HG02943 (cell line): ENCODE data around the gene CCND3.

Experiments used
- ATAC-seq: cut with Tn5 transposase; IDR thresholded peaks from one replicate; pipeline ENCODE4 v1.9.1; 2021; ENCODE audit warnings: mild to moderate bottlenecking, low read depth, moderate library complexity; ENCODE audit not compliant: unreplicated experiment

Gene CCND3

DNA sequence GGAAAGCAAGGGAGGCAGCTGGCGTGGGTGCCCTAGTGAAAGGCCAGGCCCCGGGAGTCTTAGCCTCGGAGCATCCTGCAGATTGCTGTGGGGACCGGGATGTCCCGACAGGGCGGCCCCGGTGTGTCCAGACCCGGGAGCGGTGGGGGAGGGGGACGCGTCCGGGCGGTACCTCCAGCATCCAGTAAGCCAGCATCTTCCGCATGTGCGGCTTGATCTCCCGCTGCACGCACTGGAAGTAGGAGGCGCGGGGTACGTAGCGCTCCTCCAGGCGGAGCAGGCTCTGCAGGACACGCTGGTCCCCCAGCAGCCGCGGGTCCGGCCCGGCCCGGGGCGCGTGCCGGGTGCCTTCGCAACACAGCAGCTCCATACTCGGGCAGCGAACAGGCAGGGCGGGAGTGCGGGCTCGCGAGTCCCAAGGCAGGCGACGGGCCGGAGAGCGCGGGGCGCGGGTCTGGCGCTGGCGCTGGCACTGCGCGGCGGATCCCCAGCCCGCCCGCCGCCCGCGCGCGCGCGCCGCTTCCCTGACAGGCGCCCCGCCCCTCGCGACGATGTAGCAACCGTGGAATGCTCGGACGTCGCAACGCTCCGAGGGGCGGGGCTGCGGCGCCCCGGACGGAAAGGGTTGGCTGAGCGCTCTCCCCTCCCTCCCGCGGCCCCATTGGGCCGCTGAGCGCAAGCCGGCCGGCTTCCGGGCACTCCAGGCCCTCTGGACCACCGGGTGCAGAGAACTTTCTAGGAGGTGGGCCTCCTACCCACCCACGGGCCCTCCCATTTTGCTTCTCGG, at the start of gene CCND3:
TSS of gene CCND3 (minus strand) at position 529 of the 787 bp plus-strand sequence. CDS start at position 370, 159 bp downstream.
- peak; percentile 74 for ATAC-seq

DNA sequence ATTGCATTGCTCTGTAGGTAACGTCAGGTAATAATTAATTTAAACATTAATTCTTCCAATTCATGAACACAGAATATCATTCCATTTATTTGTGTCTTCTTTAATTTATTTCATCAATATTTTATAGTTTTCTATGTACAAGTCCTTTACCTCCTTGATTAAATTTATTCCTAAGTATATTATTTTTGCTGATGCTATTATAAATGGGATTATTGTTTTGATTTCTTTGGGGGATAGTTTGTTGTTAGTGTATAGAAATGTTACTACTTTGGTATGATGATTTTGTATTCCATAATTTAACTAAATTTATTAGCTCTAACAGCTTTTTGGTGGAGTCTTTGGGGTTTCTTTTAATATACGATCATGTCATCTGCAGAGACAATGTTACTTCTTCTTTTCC, 44.7 kb upstream of the CCND3 start:
- no peak for ATAC-seq

DNA sequence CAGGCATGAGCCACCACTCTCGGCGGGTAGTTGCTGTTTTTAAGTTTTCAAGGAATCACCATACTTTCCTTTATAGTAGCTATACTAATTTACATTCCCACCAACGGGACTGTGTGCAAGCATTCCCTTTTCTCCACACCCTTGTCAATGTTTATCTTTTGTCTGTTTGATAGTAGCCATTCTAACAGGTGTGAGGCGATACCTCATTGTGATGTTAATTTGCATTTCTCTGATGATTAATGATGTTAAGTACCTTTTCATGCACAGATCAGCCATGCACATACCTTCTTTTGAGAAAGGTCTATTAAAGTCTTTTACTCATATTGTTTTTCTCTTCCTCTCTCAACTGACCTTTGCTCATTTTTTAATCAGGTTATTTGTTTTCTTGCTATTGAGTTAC, 43.0 kb upstream of the CCND3 start:
- ATAC-seq, result no peak

DNA sequence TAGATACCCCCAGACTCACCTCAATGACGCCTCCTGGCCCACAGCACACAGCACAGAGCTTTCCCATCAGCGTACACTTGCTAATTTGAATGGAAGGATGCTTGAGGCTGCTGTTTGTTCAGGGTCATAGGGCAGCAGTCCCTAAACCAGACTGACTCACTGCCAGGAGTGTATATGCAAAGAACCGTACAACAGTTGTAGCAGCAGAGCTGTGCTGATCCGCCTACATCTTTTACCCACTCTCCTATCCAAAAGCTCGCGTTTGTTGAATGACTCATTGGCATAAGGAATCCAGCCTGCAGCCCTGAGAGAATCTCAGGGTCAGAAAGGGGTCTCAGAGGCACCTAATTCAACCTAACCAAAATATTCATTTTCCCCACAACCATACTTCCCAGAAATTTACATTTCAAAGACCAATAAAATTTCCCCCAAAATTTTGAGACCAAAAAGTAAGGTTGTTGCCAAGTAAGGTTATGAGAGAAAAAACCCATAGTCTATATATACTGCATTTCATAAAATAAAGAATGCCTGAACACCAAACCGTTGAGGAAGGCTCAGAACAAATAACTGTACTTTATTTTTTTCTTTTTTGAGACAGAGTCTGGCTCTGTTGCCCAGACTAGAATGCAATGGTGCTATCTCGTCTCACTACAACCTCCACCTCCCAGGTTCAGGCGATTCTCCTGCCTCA, 35.3 kb upstream of the CCND3 start:
- ATAC-seq, result no peak

DNA sequence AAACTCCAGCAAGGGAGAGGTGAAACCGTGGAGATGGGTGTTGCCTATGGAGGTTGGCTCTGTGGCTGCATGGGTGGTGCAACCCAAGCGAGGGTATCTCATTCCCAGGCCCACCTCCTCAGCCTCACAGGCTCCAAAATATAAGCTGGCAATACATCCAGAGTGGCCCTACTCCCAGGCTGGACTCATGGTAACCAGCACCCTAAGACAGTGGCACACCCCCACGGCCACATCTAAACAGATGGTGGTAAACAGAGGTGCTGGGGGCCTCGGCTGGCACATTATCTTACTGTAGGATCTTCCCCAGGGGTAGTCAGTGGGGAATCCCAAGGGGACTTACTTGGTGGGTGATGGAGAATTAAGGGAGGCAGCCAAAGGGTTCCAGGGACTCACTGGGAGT, 33.7 kb upstream of the CCND3 start:
- no peak for ATAC-seq

DNA sequence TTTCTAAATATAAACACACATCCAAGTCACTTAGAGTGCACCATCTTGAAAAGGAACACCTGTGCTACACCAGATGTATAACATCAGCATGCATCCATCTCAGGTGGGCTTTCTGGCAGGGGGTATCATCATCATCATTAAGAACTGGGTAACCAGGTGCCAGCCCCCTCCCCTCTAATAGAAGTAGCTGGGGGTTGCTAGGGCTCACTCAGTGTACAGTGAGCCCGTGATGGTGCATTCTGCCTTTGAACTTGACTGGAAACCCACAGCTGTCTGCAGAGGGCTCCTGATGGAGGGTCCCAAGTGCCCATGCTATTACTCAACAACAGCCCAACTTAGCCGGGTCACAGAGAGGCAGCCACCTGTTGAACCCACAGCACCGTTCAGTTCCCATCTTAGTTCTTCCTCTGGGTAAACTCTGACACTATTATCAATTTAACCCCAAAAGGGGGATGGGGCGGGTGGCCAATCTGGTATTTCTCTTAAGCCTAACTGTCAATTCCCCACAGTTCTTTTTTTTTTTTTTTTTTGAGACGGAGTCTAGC, 32.7 kb upstream of the CCND3 start:
- ATAC-seq, result no peak

DNA sequence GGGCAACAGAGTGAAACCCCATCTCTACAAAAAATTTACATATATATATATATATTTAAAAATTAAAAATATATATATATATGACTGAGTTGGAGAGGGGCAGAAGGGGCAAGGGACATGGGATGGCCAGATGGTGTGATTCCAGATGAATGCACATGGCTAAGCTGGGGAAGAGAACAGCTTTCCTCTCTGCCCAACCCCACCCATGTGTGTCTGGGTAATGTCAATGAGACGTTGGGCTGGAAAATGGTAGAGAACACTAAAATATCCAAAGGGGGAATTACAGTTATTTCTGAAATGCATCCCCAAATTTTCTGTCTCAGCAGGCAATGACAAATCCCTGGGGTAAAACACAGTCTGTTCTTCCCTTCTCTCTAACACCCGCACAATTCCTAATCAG, 31.2 kb upstream of the CCND3 start:
- ATAC-seq, result no peak

DNA sequence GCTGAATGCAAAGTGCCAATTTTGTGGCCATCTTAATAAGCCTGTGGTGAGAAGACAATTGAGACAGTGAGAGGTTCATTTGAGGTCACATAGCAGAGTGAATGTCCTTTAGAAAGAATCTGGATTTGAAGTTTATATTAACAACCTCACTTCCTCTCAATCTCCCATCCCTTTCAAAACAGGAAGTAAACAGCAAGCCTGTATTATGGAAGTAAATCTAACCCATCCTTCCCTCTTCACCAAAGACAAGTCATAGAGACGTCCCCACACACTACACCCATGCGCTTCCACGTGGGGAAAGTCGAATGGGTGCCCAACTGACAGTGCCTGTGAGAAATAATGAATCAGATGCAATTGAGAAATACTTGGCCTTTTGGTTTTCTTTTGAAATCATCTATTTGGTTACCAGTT, 28.8 kb upstream of the CCND3 start:
- ATAC-seq, result no peak

DNA sequence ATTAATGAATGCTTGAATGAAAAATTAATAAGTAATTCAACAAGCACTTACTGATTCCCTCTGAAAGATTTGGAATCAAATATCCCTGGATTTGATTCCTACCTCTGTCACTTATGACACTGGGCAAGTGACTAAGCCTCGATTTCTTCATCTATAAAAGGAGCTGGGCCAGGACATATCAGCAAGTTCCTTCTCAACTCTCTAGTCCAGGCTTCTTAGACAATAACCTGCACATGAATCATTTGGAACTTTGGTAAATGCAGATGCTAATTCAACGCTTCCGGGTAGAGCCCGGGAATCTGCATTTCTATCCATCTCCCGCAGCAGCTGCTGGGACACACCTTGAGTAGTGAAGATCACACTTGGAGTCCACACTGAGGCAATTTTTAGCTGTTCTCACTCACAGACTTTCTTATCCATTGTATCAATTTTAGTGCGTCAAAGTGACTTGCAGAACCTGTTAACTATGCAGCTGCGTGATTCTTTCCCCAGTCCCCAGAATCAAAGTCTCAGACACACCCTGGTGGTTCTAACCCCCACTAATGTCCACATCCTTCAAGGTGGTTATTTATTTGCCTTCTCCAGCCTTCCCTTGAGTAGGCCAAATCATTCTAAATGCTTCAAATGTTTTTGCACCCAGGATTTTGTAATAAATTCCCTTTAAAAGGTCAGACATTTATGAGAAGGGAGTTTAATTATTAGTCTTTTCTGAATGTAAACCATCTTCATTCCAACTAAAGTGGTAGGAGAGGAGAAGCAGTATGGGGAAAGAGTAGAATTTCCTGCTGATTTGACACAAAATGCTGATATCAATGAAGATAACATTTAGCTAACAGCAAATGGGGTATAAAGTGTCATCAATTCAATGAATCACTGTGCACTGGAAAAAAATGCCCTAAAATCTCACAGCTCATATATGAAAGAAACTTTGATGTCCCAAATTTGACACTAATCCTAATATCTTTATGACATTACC, 26.0 kb upstream of the CCND3 start:
- no peak for ATAC-seq

DNA sequence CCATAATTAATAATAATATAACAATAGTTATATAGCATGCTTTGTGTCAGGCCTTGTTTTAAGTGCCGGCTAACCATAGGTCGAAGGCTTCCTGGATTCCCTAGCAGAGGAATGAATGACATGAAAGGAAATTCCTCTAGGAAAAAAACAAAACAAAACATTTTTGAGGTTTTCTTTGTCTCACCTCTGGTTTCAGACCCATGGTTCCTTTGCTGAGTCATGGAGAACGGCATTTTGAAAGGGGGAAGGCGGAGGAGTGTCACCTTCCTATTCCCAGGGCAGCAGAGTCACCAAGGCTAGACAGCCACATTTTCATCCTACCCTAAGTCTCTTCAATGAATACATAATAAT, 25.3 kb upstream of the CCND3 start:
- ATAC-seq, result no peak

DNA sequence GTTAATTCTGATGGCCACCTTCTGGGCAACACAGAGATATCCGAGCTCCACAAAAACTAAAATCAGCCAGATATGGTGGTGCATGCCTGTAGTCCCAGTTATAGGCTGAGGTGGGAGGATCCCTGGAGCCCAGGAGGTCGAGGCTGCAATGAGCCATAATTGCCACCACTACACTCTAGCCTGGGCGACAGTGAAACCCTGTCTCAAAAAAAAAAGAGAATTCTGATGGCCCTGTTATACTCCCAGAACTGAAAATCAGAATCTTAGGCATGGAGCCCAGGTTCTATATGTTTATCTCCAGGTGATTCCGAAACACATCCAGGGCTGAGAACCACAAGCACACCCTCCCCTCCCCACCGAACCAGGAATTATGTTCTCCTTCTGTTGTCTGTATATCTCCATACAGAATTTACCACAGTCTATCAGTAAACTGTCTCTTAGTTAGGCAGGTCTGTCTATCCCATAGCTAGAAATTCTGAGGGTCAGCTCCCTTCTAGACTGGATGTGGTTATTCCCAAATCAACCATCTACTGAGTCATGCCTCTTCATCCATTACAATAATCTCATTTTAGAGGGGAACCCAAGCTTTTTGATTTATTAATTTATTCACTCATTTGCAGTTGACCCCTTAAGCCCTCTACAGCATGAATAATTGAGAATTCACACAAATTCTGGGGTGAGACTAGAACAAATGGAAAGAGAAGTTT, 24.8 kb upstream of the CCND3 start:
- ATAC-seq, result no peak

DNA sequence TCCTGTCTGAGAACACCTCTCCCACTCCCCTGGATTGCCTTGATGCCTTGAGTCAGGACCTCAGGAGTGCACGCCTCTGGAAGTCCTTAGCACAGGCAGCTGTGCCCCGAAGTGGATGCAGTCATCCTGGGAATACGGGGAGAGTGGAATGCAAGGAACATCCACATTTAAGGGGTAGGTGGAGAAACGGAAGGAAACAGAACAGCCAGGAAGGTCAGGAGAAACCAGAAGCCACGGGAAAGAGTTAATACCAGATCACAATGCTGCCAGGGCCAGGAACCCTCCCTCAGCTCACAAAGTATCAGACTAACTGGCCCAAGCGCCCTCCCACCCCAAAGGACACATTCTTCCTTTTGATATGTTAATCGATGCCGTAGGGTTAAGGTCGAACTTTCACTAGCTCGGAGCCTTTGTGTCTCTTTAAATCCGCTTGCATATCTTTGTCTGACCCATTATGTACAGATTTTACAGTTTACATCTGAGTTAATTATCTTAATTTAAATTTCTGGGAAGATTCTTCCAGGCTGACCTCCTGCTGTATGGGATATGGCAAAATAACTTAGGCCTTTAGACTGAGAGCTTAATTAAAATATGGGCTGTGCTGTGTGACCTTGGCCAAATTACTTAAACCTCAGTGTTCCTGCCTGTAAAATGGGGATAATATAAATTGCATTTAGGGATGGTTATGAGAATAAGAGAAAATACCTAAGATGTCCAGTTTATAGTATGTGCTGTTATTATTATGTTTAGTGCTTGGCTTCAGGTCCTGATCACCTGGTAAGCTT, 24.0 kb upstream of the CCND3 start:
- no peak for ATAC-seq

DNA sequence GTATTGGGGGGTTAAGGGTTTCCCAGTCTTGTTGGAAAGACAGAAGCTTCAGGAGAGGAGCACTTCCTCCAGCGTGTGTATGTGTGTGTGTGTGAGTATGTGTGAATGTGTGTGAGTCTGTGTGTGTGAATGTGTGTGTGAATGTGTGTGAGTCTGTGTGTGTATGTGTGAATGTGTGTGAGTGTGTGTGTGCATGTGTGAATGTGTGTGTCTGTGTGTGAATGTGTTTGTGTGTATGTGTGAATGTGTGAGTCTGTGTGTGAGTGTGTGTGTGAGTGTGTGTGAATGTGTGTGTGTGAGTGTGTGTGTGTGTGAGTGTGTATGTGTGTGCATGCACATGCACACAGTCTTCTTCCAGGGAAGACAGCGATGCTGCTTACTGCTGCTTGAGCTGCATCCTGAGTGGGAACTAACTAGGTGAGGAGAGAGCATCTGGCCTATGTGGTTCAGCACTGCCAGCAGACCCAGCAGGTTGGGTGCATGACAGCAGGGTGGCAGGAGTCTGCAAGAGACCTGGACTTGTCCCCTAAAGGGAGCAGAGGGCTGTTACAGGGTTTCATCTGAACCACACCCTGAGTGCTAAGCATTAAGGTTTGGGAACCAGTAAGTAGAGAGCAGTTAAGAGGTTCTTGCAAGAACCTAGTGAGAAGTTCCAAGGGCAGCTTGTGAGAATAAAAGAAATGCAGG, 22.7 kb upstream of the CCND3 start:
- ATAC-seq, result no peak

DNA sequence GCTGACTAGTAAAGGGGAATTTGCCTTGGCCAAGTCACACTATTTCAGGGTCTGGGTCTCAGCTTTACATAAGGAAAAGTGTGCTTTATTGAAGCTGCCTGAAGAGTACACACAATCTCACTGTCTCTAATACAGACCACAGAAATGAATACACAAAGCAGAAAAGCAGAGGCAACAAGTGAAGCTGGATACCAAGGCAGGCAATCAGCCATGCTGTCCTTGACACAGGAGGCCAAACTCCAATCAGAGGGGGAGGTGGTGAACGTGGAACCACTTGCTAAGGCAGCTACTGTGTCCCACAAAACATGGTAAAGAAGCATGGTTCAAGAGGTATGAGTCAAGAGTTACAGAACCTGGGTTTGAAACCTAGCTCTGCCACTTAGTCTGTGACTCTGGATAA, 21.8 kb upstream of the CCND3 start:
- no peak for ATAC-seq

DNA sequence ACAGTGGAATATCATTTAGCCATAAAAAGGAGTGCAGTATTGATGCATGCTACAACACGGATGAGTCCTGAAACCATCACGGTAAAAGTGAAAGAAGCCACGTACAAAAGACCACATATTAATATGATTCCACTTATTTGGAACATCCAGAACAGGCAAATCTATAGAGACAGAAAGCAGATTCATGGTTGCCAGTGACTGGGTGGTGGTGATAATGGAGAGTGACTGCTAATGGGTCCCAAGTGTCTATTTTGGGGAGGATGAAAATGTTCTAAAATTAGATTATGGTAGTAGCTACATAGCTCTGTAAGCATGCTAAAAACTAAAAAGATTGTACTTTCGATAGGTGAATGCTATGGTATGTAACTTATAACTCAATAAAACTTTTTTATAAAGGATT, 18.4 kb upstream of the CCND3 start:
- no peak for ATAC-seq

DNA sequence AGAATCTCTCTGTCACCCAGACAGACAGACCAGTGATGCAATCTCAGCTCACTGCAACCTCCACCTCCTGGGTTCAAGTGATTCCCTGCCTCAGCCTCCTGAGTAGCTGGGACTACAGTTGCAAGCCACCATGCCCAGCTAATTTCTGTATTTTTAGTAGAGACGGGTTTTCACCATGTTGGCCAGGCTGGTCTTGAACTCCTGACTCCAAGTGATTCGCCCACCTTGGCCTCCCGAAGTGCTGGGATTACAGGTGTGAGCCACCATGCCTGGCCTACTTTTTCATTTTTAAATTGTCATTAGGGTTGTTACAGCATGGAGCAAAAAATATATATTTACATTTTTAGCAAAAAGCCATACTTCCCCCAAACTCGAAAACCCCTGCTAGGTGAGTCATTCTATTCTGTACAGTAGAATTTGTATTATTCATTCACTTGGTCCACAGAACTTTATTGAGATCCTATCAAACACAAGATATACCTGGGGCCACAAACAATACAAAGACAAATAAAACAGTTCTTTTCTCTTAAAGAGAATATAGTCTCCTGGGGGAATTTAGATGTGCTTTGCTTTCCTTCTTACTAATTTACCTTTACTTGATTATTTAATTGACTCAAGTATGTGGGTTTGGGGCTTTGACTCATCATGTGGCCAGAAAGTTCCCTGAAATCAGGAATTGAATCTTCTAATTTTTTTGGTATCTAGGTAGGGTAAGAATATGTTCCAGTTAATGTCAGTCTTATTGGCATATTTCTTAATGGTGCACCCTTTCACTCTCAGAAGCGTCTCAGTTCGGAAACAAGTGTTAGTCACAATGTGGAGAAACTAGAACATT, 16.6 kb upstream of the CCND3 start:
- ATAC-seq, result no peak

DNA sequence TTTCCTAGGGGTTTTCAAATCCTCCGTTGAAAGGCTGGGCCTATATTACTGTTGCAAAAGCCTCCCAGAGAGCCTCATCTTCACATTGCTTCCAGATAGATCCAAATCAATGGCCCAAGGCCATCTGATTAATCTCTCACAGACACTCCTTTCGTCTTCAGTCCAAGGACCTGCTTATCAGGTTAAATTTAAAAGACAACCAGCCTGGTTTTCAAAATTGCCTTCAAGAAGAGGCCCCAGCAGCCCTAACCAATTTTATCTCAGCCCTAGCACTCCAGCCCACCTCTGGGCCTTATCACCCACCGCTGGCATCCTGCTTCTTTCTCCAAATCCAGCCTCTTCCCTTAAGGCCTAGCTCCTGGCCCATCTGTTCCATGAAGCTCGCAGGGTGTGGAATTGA, 15.5 kb upstream of the CCND3 start:
- no peak for ATAC-seq

DNA sequence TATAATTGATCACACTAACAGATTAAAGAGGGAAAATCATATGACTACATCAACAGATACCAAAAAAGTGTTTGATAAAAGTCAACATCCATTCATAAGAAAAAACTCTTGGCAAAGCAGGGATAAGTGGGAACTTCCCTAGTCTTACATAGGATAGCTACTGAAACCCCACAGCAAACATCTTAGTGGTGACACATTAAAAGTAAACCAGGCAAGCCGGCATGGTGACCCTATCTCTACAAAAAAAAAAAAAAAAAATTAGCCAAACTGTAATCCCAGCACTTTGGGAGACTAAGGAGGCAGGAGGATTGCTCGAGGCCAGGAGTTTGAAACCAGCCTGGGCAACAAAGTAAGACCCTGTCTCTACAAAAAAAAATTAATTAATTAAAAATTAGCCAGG, 13.8 kb upstream of the CCND3 start:
- no peak for ATAC-seq
